ENCODE results near the gene TSC2. TPM values are rescaled to one million over a fixed set of nuclear protein-coding genes. Genes with fewer than 3 reads are reported as not detected.

TSC2 gene
- total RNA-seq, 2 donors from 2014 or later = 75.3 to 143 TPM

GRCh38 chr16:2086812-2087747 lies 39.3 kb downstream of the TSC2 start:
- peaks cover 12% of the 10 kb centered on the region for H3K36me3 ChIP-seq
- H3K4me1 ChIP-seq = no peaks in the 10 kb centered on the region
- no peaks in the 10 kb centered on the region for H3K9me3 ChIP-seq
- intact Hi-C loops (cut with DNase I) = loop anchor here (5.0 to 10.0 kb wide), 2 partner anchors 50 to 62 kb away; partner anchors contain the start of genes NHERF2 and PKD1
- no peak overlapping the region for H3K27ac ChIP-seq
- no peak for DNase-seq
- no peak for TF ChIP-seq CTCF (IDR thresholded peaks at IDR 0.05)
- H3K9ac ChIP-seq (ENCODE audit: low read depth in 2 of 2, low read length in 2 of 2) = no peak overlapping the region
- H3K27me3 ChIP-seq = no peaks in the 10 kb centered on the region
- no peak overlapping the region for H3K4me3 ChIP-seq

DNA sequence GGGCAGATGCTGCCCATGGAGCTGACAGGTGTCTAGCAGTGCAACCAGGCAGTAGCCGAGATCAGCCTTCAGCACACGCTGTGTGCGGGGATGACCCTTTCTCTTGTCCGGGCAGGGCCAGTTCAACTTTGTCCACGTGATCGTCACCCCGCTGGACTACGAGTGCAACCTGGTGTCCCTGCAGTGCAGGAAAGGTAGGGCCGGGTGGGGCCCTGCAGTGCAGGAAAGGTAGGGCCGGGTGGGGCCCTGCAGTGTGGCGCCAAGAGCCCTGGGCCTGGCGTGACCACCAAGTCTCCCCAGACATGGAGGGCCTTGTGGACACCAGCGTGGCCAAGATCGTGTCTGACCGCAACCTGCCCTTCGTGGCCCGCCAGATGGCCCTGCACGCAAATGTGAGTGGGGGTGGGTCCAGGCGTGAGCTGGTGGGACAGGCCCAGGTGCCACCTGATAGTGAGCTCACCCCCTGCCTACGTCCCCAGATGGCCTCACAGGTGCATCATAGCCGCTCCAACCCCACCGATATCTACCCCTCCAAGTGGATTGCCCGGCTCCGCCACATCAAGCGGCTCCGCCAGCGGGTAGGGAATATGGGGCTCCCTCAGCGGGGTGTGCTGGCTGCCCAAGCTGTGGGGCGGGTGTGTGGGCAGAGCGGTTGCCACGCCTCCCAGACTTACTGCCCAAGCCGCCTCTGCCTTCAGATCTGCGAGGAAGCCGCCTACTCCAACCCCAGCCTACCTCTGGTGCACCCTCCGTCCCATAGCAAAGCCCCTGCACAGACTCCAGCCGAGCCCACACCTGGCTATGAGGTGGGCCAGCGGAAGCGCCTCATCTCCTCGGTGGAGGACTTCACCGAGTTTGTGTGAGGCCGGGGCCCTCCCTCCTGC lies 40.2 kb downstream of the TSC2 start:
- H3K9me3 ChIP-seq = no peaks in the 10 kb centered on the region
- peaks cover 12% of the 10 kb centered on the region for H3K36me3 ChIP-seq
- H3K27me3 ChIP-seq = no peaks in the 10 kb centered on the region
- H3K4me1 ChIP-seq = peaks cover 4% of the 10 kb centered on the region
- no peak overlapping the region for H3K4me3 ChIP-seq
- intact Hi-C loops (cut with DNase I) = loop anchor here (5.0 to 10.0 kb wide), 2 partner anchors 49 to 63 kb away; partner anchors contain the start of genes NHERF2 and PKD1
- H3K9ac ChIP-seq (ENCODE audit: low read depth in 2 of 2, low read length in 2 of 2) = no peak overlapping the region
- no peak for TF ChIP-seq CTCF (IDR thresholded peaks at IDR 0.05)
- DNase-seq = peak; percentile 42
- no peak overlapping the region for H3K27ac ChIP-seq

GRCh38 chr16:2088759-2089358 lies 41.1 kb downstream of the TSC2 start:
- no peak for TF ChIP-seq CTCF (IDR thresholded peaks at IDR 0.05)
- intact Hi-C loops (cut with DNase I) = loop anchor here (5.0 to 10.0 kb wide), 2 partner anchors 48 to 64 kb away; partner anchors contain the start of genes NHERF2 and PKD1
- peaks cover 12% of the 10 kb centered on the region for H3K36me3 ChIP-seq

DNA sequence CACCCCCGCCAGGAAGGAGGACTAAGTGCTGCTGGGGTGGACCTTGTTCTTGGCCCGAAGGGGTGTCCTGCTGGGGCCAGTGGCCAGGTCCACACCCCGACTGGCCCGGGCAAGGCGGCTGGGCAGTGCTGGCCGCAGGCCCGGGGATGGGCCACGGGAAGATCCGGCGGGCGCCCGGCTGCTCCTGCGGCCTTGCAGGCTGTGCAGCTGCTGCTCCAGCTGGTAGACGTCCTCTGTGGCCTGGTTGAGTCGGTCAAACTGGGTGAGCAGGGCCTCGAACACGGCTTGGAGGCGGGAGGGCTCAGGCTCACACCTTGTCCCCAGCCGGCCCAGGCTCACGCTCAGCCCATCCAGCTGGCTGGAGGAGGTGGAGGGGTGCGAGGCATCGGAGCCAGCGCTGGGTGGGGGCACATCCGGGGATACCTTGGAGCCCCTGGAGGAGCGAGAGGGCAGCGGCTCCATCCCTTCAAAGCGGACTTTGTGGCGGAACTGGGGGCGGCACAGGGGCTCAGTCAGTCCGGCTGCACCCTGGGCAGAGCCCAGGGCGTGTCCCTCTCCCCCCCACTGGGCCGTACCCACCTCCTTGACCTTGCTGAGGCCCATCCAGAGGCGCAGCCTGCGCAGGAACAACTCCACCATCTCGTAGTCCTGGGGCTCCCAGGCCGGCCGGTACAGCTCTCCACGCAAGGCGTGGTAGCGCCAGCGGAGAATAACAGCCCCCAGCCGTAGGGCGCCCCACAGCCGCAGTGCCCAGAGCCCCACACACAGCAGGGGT lies 42.1 kb downstream of the TSC2 start:
- intact Hi-C loops (cut with DNase I) = loop anchor here (5.0 to 10.0 kb wide), 2 partner anchors 47 to 65 kb away; partner anchors contain the start of genes NHERF2 and PKD1
- no peaks in the 10 kb centered on the region for H3K27me3 ChIP-seq
- H3K4me1 ChIP-seq = peaks cover 4% of the 10 kb centered on the region
- no peak for DNase-seq
- peak overlapping the region; percentile 66 to 84 for H3K9ac ChIP-seq (ENCODE audit: low read depth in 2 of 2, low read length in 2 of 2)
- no peaks in the 10 kb centered on the region for H3K9me3 ChIP-seq
- TF ChIP-seq CTCF (IDR thresholded peaks at IDR 0.05) = no peak
- peak overlapping the region; percentile 38 for H3K4me3 ChIP-seq
- peaks cover 12% of the 10 kb centered on the region for H3K36me3 ChIP-seq
- H3K27ac ChIP-seq = peak overlapping the region; percentile 79

More at GRCh38 chr16:2088759-2089358, 41.1 kb downstream of the TSC2 start:
- Histone ChIP-seq H3K27me3 (no peaks in the 10 kb centered on the region), H3K4me3 (no peak overlapping the region), H3K27ac (no peak overlapping the region), H3K9ac (ENCODE audit: low read depth in 2 of 2, low read length in 2 of 2) (no peak overlapping the region), H3K9me3 (no peaks in the 10 kb centered on the region), H3K4me1 (peaks cover 4% of the 10 kb centered on the region)
- no peak for DNase-seq

Measured in colonic mucosa (tissue), 4 donors.